A549 treated with Mapracorat at 1 μM for 4 hours (cell line): ENCODE results near the gene NUF2. TPM values are rescaled to one million over a fixed set of nuclear protein-coding genes. Genes with fewer than 3 reads are reported as not detected.

ENCODE experiments used
- total RNA-seq: library from RNA; stranded (reverse); fragments of 200-300 nt; extraction: Qiagen RNA extraction; gene quantifications from 5 replicates; pipeline ENCODE4 v1.2.3, GENCODE V29; 2022

The NUF2 gene
- 22.9 to 29.3 TPM (median 27.2 TPM) in 5 replicates for total RNA-seq

DNA sequence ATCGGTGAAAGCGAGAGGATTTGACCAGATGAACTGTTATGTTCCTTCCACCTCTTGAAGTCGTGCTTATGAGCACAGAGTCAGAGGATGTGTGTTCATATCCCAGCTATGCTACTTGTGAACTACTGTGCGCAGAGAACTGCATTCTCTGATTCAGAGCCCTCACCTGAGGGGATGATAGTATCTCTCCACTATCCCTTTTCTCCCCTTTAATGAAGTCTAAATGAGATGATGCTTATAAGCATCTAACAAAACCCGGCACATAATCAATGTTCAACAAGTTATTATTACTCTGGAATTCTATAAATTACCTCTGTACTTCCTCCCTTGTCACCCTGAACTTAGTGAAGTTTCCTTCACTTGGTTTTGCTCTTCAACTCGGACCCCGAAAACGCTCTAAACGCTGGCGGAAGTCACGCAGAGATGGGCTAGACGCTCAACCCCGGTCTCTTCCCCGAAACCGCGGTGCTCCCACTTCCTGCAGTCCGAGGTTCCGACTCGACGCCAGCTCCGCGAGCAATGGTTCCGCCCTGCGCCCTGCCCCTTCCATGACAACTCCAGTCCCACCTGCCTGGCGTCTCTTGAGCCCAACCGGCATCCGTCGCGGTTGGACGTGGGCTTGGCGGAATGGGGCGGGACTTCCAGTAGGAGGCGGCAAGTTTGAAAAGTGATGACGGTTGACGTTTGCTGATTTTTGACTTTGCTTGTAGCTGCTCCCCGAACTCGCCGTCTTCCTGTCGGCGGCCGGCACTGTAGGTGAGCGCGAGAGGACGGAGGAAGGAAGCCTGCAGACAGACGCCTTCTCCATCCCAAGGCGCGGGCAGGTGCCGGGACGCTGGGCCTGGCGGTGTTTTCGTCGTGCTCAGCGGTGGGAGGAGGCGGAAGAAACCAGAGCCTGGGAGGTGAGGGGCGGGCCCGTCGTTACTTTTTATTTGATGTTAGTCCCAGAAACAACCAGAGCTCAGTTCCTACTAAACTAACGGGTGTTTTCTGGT is at the start of gene NUF2:
NUF2 (plus strand) TSS at position 644 of the 995 bp plus-strand sequence. CDS start 4,098 bp downstream, outside the sequence.

Other genes with a start within 250 kb of the NUF2 start
- 0.16 to 2.0 TPM (median 0.64 TPM) in 5 replicates for gene RGS5, start 119.0 kb upstream of the NUF2 start, total RNA-seq